Measurements from ENCODE around the gene TTC7B.

The TTC7B gene

GRCh38 chr14:90564496-90564895, 251.7 kb downstream of the TTC7B start:
- H3K4me3 ChIP-seq (ENCODE audit: low read depth, low read length), result no peak overlapping the region
- H3K9me3 ChIP-seq (ENCODE audit: control insufficient read depth, insufficient read depth, low read length), result no peaks in the 10 kb centered on the region
- no peak overlapping the region for H3K27ac ChIP-seq (ENCODE audit: low read depth, low read length)
- no peaks in the 10 kb centered on the region for H3K27me3 ChIP-seq (ENCODE audit: control insufficient read depth, insufficient read depth, low read length)
- H3K36me3 ChIP-seq (ENCODE audit: control insufficient read depth, insufficient read depth, low read length), result no peaks in the 10 kb centered on the region
- peaks cover 14% of the 10 kb centered on the region for H3K4me1 ChIP-seq (ENCODE audit: control insufficient read depth, insufficient read depth, low read length)
- no peak overlapping the region for H3K9ac ChIP-seq (ENCODE audit: low read depth, low read length)

GRCh38 chr14:90562652-90563051, 253.6 kb downstream of the TTC7B start:
- no peaks in the 10 kb centered on the region for H3K36me3 ChIP-seq (ENCODE audit: control insufficient read depth, insufficient read depth, low read length)
- H3K4me1 ChIP-seq (ENCODE audit: control insufficient read depth, insufficient read depth, low read length), result peaks cover 2% of the 10 kb centered on the region; the same call in 1 of the 2 replicates
- no peak overlapping the region for H3K27ac ChIP-seq (ENCODE audit: low read depth, low read length)
- no peak overlapping the region for H3K9ac ChIP-seq (ENCODE audit: low read depth, low read length)
- no peak overlapping the region for H3K4me3 ChIP-seq (ENCODE audit: low read depth, low read length)
- no peaks in the 10 kb centered on the region for H3K27me3 ChIP-seq (ENCODE audit: control insufficient read depth, insufficient read depth, low read length)
- H3K9me3 ChIP-seq (ENCODE audit: control insufficient read depth, insufficient read depth, low read length), result no peaks in the 10 kb centered on the region

- Histone ChIP-seq H3K27ac (ENCODE audit: low read depth, low read length) (no peak overlapping the region), H3K4me1 (ENCODE audit: control insufficient read depth, insufficient read depth, low read length) (no peaks in the 10 kb centered on the region), H3K9ac (ENCODE audit: low read depth, low read length) (no peak overlapping the region), H3K36me3 (ENCODE audit: control insufficient read depth, insufficient read depth, low read length) (no peaks in the 10 kb centered on the region), H3K4me3 (ENCODE audit: low read depth, low read length) (no peak overlapping the region), H3K27me3 (ENCODE audit: control insufficient read depth, insufficient read depth, low read length) (no peaks in the 10 kb centered on the region), H3K9me3 (ENCODE audit: control insufficient read depth, insufficient read depth, low read length) (no peaks in the 10 kb centered on the region)
These were observed 254.3 kb downstream of the TTC7B start for GRCh38 chr14:90561920-90562319.

DNA sequence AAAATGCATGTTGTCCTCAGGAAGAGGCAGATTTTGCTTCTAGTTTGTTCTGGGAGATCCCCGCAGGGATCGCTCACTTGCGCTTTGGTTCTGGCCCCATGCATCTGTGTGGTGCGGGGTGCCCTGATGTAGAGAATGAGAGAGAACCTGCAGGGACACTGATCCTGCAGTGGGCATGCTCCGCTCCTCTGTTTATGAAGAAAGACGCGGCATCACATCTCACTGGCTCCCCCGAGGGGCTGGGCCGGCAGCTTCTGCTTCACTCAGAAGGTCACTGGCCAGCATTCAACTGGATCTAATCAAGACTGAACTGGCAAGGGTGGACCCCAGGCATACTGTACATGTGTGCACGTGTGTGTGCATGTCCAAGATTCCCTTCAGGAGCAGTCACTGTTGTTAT, 255.2 kb downstream of the TTC7B start:
- Histone ChIP-seq H3K4me1 (ENCODE audit: control insufficient read depth, insufficient read depth, low read length) (peaks cover 7% of the 10 kb centered on the region), H3K9ac (ENCODE audit: low read depth, low read length) (no peak overlapping the region), H3K9me3 (ENCODE audit: control insufficient read depth, insufficient read depth, low read length) (no peaks in the 10 kb centered on the region), H3K27me3 (ENCODE audit: control insufficient read depth, insufficient read depth, low read length) (no peaks in the 10 kb centered on the region), H3K36me3 (ENCODE audit: control insufficient read depth, insufficient read depth, low read length) (no peaks in the 10 kb centered on the region), H3K27ac (ENCODE audit: low read depth, low read length) (no peak overlapping the region), H3K4me3 (ENCODE audit: low read depth, low read length) (no peak overlapping the region)

DNA sequence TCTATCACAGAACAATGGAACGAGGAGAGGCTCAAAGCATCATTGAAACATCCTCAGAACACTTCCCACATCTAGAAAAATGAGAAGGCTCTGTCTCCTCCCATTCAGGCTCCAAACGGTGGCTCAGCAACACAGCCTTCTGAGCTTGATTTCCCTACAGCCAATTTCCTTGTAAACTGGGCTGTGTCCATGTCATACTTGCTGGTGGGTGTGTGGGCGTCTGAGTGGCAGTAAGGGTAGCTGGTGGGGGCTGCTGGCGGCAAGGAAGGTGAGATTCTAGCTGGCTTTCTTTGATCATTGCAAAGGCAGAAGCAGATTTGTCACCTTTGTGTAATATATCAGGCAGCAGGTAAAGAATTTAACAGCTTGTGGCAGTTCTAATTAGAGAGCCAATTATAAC, 255.7 kb downstream of the TTC7B start:
- H3K27ac ChIP-seq (ENCODE audit: low read depth, low read length), result no peak overlapping the region
- peaks cover 11% of the 10 kb centered on the region for H3K4me1 ChIP-seq (ENCODE audit: control insufficient read depth, insufficient read depth, low read length)
- no peak overlapping the region for H3K9ac ChIP-seq (ENCODE audit: low read depth, low read length)
- no peak overlapping the region for H3K4me3 ChIP-seq (ENCODE audit: low read depth, low read length)
- no peaks in the 10 kb centered on the region for H3K9me3 ChIP-seq (ENCODE audit: control insufficient read depth, insufficient read depth, low read length)
- H3K27me3 ChIP-seq (ENCODE audit: control insufficient read depth, insufficient read depth, low read length), result no peaks in the 10 kb centered on the region
- no peaks in the 10 kb centered on the region for H3K36me3 ChIP-seq (ENCODE audit: control insufficient read depth, insufficient read depth, low read length)

- Histone ChIP-seq H3K27ac (ENCODE audit: low read depth, low read length) (no peak overlapping the region), H3K4me3 (ENCODE audit: low read depth, low read length) (no peak overlapping the region), H3K4me1 (ENCODE audit: control insufficient read depth, insufficient read depth, low read length) (peaks cover 12% of the 10 kb centered on the region), H3K27me3 (ENCODE audit: control insufficient read depth, insufficient read depth, low read length) (no peaks in the 10 kb centered on the region), H3K36me3 (ENCODE audit: control insufficient read depth, insufficient read depth, low read length) (no peaks in the 10 kb centered on the region), H3K9me3 (ENCODE audit: control insufficient read depth, insufficient read depth, low read length) (no peaks in the 10 kb centered on the region), H3K9ac (ENCODE audit: low read depth, low read length) (no peak overlapping the region)
These were observed 256.3 kb downstream of the TTC7B start for GRCh38 chr14:90559811-90560492.

DNA sequence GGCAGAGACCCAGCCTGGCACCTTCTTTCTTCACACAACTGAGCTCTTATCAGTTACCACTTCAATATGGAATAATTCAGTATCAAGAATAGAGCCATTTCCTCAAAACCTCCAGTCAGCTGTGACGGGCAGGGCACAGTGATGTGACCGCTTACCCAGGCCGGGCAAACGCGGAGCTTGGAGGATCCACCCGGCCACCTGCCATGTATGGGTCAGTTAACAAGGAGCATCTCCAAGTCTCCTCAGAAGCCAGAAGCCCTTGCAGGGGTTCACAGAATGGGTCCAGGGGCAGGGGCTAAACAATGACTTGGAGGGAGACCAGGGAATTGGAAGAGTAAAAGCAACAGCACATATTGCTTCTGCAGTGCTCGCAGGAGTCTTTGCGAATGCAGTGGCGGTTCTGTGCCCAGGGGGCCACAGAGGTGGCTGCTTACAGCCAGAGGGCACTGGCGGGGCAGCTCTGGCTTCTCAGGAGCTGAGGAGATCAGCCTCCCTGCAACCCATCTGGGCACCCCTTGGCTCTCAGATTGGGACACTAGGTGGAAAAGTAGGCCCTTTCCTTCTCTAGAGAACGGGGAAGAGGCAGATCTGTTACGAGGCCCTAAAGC, 257.1 kb downstream of the TTC7B start:
- Histone ChIP-seq H3K9ac (ENCODE audit: low read depth, low read length) (no peak overlapping the region), H3K27ac (ENCODE audit: low read depth, low read length) (no peak overlapping the region), H3K9me3 (ENCODE audit: control insufficient read depth, insufficient read depth, low read length) (no peaks in the 10 kb centered on the region), H3K36me3 (ENCODE audit: control insufficient read depth, insufficient read depth, low read length) (no peaks in the 10 kb centered on the region), H3K27me3 (ENCODE audit: control insufficient read depth, insufficient read depth, low read length) (no peaks in the 10 kb centered on the region), H3K4me3 (ENCODE audit: low read depth, low read length) (no peak overlapping the region), H3K4me1 (ENCODE audit: control insufficient read depth, insufficient read depth, low read length) (peaks cover 12% of the 10 kb centered on the region)

GRCh38 chr14:90558041-90558982, 257.9 kb downstream of the TTC7B start:
- H3K4me3 ChIP-seq (ENCODE audit: low read depth, low read length), result no peak overlapping the region
- H3K27me3 ChIP-seq (ENCODE audit: control insufficient read depth, insufficient read depth, low read length), result no peaks in the 10 kb centered on the region
- no peaks in the 10 kb centered on the region for H3K9me3 ChIP-seq (ENCODE audit: control insufficient read depth, insufficient read depth, low read length)
- no peak overlapping the region for H3K27ac ChIP-seq (ENCODE audit: low read depth, low read length)
- H3K4me1 ChIP-seq (ENCODE audit: control insufficient read depth, insufficient read depth, low read length), result peaks cover 12% of the 10 kb centered on the region
- H3K36me3 ChIP-seq (ENCODE audit: control insufficient read depth, insufficient read depth, low read length), result no peaks in the 10 kb centered on the region
- H3K9ac ChIP-seq (ENCODE audit: low read depth, low read length), result no peak overlapping the region

- no peak overlapping the region for H3K4me3 ChIP-seq (ENCODE audit: low read depth, low read length)
- H3K36me3 ChIP-seq (ENCODE audit: control insufficient read depth, insufficient read depth, low read length), result no peaks in the 10 kb centered on the region
- H3K9me3 ChIP-seq (ENCODE audit: control insufficient read depth, insufficient read depth, low read length), result no peaks in the 10 kb centered on the region
- H3K27me3 ChIP-seq (ENCODE audit: control insufficient read depth, insufficient read depth, low read length), result no peaks in the 10 kb centered on the region
- H3K4me1 ChIP-seq (ENCODE audit: control insufficient read depth, insufficient read depth, low read length), result peaks cover 12% of the 10 kb centered on the region
- H3K27ac ChIP-seq (ENCODE audit: low read depth, low read length), result no peak overlapping the region
- no peak overlapping the region for H3K9ac ChIP-seq (ENCODE audit: low read depth, low read length)
These were observed 258.7 kb downstream of the TTC7B start for GRCh38 chr14:90557516-90557915.

DNA sequence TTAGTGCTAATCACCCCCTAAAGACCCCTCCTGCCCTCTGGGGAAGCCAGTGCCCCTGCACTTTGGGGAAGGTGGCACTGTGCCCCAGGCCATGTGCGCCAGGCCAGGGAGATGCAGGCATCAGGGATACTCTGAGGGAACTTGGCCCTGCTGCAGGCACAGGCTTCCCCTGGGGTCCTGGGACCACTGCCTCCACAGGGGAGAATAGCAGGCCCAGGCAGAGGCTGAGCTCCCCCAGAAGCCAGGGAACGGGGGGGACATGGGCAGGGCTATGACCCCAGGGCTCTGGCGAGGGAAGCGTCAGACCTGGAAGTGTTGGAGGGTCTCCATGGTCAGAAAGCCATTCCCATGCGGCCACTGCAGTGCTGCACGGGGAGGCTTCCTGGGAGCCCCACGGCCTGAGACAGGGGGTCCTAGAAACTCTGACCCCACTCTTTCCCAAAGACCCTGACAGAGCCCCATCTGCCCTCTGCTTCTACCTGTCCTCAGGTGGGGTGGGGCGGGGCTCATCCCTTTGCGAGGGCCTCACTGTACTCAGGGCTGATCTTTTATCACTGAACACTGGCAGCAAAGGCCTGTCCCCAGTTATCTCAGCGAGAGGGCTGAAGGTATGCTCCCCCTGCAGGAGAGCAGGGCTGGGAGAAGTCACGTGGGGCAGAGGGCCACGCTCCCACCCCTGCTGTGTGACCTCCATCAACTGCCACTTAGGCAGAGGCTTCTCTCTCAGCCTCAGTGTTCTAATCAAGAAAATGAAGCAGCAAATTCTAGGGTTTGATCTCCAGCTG, 259.4 kb downstream of the TTC7B start:
- Histone ChIP-seq H3K4me1 (ENCODE audit: control insufficient read depth, insufficient read depth, low read length) (peaks cover 12% of the 10 kb centered on the region), H3K9me3 (ENCODE audit: control insufficient read depth, insufficient read depth, low read length) (no peaks in the 10 kb centered on the region), H3K36me3 (ENCODE audit: control insufficient read depth, insufficient read depth, low read length) (no peaks in the 10 kb centered on the region), H3K27ac (ENCODE audit: low read depth, low read length) (no peak overlapping the region), H3K4me3 (ENCODE audit: low read depth, low read length) (no peak overlapping the region), H3K9ac (ENCODE audit: low read depth, low read length) (no peak overlapping the region), H3K27me3 (ENCODE audit: control insufficient read depth, insufficient read depth, low read length) (no peaks in the 10 kb centered on the region)

Data from HUES48 (cell line).